Anterior cingulate cortex (tissue), 58 donors: Measurements from ENCODE around the gene POP7.

Experiments used
- DNase-seq, 58 donors: peaks; one replicate each; lab custom pipeline; 2025; lab: John Stamatoyannopoulos, UW

POP7 gene

DNA sequence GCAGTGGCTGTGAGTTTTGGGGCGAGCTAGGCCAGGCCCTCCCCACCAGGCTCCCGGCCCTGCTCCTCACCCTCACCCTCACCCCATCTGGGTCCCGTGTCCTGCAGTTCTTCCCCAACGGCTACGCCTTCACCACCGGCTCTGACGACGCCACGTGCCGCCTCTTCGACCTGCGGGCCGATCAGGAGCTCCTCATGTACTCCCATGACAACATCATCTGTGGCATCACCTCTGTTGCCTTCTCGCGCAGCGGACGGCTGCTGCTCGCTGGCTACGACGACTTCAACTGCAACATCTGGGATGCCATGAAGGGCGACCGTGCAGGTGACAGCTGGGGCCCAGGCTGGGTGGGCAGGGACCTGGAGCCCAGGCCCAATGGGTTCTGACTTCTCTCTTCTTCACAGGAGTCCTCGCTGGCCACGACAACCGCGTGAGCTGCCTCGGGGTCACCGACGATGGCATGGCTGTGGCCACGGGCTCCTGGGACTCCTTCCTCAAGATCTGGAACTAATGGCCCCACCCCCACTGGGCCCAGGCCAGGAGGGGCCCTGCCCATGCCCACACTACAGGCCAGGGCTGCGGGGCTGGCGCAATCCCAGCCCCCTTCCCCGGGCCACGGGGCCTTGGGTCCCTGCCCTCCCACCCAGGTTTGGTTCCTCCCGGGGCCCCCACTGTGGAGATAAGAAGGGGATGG, 27.5 kb upstream of the POP7 start:
- DNase-seq = peak in 1 of 58 donors; percentile 13

DNA sequence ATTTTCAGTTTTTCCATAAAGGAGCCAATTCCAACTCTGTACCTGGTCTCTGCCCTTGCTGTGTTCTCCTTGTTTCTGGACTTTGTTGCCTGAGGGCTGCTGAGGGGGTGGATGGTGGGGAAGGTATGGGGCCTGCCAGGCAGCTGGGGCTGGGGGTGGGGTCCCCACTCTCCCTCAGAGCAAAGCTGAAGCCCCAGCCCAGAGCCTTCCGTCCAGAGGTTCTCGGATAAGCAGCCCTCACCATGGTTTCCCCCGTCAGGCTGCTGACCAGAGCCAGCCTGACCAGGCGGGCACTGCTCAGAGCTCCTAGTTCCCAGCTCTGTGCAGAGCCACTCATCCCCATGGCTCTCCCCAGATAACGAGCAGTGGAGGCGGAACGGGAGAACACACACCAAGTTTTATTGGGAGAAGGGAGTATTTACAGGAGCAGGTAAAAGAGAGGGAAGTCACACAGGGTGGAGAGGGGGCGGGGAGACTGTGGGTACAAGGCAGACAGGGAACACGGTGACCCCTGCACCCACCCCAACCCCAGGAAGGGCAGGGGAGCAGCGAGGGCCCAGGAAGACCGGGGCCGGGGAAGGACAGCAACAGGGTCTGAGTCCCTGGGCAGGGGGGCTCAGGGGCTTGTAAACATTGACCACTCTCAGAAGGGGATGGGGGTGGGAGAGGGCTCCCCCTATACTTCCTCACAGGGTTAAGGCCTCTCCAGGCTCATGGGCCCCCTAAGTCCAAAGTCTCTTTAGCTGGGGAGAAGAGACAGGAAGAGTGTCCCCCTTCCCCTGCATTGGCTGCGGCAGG, 26.6 kb upstream of the POP7 start:
- DNase-seq = no peak

DNA sequence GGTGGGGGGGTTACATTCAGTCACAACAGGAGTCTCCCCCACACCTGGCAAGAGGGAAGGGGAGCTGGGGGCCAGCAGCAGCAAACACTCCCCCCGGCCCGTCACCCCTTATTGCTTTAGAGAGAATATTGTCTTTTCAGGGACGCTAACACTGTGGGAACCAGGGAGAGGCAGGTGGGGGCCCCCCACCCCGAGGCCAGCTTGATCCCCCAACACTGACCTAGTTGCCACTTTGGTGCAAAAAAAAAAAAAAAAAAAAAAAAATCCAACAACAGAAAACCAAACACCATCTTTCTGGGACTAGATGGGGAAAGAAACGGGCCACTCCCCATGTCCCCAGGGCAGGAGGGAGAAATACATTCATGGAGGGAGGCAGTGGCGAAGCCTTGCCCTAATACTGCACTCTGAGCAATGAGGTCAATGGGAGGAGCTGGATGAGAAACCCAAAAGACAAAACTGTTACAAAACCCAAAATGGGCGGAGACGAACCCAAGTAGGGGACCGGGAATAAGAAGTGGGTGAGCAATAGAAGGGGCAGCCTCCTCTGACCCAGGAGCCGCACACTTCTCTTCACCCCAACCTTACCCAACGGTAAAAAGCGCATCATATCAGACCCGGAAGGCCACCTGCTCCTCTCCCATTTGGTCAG, 25.9 kb upstream of the POP7 start:
- peak in 1 of 58 donors; percentile 6 for DNase-seq

DNA sequence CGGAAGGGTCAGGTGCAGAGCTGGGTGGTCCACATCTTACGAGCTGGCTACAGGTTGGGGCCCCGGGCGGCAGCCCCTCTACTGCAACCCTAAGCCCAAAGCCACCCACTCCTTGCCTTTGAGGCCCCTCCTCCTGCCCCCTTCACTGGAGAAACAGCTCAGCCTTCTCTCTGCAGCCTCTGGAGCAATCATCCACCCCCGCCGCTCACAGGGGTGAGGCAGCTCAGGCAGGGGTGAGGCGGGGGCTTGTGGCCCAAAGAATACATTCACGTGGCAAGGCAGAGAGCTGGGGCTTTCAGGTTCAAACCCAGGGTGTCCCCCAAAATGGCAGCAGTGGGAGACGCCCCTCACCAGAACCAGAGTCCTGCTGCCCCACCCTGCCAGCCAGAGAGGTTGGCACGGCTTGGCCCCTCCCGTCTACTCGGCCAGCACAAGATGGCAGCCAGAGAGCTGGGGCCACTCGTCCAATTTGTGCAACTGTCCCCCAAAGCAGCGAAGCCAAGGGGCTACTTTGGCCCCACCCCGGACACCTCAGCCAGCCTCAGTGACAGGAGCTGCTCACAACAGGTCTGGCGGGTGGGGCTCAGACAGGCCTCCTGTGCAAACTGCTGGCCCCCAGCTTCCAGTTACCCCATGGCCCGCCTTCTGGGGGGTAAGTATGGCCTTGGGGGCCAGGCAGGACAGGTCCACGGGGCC, 25.2 kb upstream of the POP7 start:
- DNase-seq = peak in 1 of 58 donors; percentile 38

DNA sequence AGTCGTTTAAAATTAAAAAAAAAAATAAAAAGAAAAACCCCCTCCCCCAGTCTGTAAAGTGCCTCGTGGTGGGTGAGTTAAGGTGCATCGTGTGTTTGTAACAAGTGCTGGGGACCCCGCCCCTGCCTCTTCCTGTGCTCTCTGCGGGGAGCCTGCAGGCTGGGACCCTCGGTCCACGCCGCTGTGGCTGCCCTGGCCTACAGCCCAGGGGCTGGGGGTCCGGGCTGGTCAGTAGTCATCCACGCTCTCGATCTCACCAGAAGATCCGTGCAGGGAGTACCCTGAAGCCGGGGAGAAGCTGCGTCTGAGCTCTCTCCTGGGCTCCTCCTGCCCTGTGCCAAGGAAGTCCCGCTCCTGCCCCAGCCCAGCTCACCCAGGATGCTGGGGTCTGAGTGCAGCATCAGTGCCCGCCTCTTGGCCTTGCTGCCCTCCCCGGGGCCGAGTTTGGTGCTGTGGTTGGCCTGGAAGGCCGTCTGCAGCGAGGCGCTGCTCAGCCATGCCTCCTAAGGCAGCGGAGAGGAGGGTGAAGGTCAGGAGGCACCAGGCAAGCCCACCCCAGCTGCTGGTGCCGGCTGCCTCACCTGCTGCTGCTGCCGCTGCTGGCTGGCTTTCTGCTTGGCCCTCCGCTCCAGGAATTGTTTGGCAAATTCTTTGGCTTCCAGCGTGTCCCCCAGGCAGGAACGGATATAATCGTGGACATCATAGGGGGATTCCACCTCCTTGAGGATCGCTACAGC, 24.3 kb upstream of the POP7 start:
- DNase-seq = no peak

DNA sequence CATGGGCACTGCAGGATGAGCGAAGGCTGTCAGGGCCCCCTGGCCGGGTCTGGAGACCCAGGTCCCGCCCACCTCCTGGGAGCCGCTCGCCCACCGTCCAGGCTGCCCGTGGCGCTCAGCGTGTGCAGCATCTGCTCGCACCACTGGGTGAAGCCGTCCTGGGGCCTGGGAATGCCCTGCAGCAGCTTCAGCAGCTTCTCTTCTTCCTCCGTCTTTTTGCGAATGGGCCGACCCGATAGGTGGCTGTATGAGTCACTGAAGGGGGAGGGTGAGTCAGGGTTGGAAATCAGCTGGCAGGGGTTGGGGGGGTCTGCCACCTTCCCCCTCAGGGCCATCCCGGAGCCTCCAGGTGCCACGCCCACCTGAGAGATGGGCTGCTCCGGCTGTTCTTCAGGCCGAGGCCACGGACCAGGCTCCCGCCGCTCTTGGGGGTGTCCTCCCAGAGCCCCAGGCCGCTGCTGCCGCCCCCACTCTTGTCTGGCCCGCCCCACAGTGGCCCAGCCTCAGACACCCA, 23.6 kb upstream of the POP7 start:
- peak in 1 of 58 donors; percentile 14 for DNase-seq

DNA sequence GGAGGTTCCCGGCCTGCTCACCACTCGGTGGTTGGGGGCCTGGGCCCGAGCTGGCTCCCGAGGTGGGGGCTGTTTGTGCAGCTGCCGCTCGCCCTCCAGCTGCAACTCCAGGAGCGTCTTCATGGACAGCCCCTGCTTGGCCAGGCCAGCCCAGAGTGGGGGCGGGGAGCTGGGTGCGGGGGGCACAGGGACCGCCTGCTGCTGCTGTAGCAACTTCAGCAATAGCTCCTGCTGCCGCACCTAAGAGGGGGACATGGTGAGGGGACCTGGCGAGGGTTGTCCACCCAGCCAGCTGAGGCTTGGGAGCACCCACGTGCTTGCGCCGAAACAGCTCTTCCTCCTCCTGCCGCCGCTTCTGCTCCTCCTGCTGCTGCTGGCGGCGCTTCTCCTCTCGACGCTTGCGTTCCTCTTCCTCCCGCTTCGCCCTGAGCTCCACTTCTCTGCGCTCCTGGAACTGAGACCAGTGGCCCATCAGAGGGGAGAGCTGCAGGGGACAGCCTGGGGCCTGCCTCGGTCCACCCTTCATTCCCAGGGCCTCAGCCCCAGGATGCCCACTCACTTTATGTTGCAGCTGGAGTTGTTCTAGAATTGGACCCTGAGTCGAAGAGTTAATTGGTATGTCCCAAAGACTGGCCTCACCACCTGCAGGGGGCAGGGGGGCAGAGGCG, 22.8 kb upstream of the POP7 start:
- DNase-seq = no peak

DNA sequence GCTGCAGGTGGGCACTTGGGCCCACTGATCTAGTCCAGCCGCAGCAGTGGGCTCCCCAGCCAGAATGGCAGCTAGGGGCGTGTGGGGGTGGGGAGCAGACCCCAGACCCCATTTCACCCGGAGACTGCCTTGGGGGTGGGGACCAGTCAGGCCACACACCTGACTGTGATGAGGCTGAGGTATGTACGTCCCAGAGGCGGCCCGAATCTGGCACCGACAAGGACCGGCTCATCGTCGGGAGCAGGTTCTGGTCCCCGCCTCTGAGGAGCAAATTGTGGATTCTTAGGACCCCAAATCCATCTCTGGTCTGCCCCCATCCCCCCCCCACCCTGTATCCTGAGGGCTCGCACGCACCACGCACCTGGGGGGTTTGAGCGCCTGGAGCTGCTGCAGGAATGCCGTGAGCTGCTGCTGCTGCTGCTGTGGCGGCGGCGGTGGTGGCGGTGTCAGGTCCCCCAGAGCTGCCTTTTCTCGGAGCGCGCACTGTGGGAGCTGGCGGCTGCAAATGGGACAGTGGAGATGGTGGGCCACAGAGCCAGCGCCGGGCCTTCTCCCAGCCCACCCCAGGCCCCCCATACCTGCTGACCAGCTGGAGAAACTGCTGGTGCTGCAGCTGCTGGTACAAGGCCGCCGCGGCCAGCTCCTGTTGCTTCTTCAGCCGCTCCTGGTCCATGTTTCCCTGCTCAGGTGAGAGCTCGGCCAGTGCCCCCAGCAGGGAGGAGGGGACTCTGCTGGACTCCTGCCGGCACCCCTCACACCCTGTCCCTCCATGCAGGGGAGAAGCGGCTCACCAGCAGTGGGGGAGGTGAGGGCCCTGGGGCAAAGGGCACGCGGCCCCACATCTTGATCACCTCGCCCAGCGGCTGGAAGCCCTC, 22.0 kb upstream of the POP7 start:
- DNase-seq = no peak

DNA sequence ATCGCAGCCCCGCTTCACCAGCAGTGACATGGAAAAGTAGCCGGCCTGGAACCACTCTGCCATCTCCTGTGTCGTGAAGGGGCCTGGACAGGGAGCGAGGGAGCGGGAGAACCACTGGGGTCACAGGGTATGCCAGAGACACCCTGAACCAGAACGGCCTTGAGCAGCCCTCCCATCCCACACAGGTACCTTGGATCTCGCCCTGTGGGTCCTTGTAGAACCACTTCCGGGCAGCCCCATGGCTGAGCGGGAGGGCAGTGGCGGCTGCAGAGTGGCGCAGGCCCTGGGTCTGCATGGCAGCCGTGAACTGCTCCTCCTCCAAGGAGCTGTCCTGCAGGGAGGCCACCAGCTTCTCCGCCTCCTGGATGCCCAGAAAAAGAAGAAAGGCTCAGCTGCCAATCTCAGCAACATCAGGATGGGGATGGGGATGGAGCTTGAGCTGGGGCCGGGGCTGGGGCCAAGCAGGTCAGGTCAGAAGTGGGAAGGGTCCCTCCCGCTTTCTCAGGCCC, 21.3 kb upstream of the POP7 start:
- no peak for DNase-seq

DNA sequence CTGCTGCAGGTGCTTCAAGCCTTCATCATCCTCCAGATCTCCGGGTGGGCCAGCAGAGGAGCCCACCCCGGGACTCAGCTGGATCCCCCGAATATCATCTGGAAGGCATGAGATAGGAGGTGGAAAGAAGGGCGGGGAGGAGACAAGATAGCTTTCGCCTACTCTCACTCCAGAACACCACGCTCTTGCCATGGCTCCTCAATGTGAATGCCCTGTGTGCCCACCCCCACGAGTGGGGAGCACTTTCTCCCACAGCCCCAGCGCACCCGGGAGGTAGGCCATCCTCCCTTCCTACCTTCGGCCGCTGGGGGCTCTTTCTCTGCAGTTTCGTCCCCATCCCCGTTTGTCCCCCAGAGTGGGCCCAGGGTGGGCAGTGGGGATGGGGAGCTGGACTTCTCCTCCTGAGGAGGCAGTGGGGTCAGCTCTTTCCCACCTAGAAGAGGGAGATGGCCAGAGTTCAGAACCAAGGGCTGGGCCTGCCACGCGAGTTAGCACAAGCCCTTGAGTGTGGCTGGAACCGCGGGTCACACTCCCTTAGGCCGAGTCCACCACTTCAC, 20.8 kb upstream of the POP7 start:
- DNase-seq = no peak

DNA sequence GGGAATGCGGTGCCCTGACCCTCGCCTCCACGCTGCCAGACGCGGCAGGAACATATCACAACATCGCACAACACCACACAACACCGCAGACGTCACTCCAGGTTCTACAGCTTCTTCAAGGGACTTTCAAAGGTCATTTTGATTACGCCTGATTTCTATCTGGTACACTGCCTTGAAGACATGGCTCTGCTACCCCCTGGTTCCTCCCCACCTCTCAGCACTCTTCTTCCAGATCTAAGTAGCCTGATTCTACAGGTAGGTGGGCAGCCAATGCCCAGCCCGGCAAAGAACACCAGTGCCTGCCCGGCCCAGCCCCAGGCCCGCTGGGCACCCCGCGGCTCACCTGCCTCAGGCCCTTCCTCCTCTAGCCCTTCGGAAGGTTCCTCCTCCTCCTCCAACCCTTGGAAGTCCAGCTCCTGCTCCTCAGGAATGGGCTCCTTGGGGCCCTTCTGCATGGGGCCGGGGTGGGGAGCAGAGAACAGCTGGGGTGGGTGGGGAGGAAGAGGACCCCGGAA, 20.2 kb upstream of the POP7 start:
- no peak for DNase-seq

DNA sequence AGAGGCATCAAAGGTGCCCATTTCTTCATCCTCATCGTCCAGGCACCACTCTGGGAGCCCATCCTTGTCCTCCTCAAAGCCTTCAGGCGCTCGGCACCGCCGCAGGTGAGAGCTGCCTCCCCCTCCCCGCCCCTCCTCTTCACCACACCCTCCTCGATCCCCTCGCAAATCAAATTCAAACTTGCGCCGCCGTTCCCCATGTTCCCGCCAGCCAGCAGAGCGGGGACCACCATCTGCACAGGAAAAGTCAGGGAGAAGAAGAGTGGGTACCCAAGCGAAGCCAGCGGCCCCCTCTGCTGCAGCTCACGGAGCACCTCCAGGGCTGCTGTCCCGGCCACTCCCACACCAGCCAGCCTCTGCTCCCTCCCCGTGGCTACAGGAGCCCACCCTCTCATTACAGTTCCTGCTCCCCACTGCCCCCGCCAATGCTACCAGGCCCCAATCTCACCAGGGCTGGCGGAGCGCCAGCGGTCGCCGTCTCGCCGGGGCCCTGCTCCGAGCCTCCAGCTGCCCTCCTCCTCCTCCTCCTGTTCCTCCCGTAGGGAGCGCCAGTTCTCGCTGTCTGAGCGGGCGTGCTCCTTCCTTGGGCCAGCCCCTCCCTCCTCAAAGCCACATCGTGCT, 19.6 kb upstream of the POP7 start:
- no peak for DNase-seq

DNA sequence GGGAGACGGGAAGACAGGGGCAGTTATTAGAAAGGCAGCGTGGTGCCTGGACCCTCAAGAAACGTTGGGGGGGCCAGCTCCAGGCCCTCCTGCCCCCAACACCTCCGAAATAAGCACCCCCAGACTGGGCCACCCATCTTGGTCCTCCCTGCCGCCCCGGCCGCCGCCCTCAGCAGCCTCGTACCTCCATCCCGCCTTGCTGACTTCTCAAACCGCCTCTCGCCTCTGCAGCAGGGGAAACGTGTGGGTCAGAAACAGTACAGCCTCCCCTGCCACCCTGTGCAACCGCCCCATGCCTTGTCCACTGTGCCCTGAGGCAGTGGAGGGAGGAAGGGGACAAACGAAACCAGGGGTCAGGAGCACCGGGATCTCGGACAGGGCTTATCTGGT, 19.1 kb upstream of the POP7 start:
- DNase-seq = no peak

DNA sequence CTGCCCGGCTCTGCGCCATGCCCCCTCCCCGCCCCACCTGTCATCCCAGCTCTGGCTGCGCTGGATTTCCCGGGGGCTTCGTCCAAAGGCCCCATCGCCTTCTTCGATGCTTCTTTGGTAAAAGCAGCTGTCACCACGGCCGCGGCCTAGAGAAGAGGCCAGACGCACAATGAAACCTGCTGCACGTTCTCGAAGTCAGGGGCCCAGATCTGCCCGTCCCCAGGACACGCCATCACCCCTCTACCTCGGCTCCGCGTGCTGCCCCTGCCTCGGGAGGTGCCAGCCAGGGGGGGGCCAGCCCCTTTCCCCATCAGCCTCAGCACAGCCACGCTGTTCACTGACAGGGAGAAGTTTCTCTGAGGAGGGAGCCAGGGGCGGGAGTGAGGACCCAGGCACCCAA, 18.7 kb upstream of the POP7 start:
- no peak for DNase-seq

DNA sequence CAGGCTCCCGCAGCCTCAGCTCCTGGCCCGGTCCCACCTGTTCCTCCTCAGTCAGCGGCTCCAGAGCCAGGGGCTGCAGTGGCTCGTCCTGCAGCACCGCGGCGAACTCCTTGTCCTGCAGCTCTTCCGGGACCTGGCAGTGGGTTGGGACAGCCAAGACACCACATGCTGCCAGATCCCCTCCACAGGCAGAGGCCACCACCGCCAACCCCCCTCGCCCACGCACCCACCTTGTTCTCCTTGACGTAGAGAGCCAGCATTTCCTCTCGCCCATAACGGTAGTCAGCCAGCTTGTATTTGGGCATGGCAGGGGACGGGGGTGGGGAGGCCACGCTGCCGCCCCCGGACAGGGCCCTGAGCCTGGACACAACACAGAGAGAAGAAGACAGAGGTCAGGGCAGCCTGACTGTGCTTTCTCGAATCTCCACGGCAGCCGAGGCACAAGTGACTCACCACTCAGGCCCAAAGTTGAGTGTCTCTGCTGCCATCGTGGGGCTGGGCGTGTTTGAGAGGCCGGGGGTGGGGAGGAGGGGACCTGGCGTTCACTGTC, 18.1 kb upstream of the POP7 start:
- DNase-seq = no peak

DNA sequence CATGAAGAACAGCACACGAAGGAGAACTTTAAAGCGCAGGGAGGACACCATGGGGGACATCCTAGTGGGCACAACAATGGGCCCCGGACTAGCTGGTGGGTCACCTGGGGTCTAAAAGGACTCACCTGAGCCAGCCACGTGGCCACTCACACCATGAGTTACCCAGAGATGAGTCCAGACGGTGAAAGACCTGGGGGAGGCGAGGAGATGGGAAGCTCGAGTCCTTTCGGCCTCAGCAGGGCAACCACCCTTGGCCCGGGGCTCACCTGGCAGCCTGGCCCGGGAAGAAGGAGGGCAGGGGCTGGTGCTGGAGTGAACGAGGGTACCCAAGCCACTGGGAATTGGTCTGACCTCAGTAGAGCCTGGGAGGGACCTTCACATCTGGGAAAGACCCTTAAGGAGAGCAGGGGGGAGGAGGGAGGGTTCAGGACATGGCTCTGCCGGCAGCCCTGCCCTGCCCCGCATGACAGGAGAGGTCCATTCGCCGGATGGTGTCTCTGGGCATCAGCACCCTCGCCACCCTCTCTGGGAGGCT, 17.5 kb upstream of the POP7 start:
- no peak for DNase-seq
